Tongue (tissue), 2 donors: ENCODE measurements around the gene PDGFC. TPM values are rescaled to one million over a fixed set of nuclear protein-coding genes. Genes with fewer than 3 reads are reported as not detected.

Experiments
- DNase-seq: peaks from one replicate; pipeline ENCODE4 v3.0.0-alpha.2; 2015
- total RNA-seq: library from RNA; depleted of rRNA; stranded (reverse); fragments of >200 nt; gene quantifications from one replicate; pipeline ENCODE4 v1.2.3, GENCODE V29; 2014

PDGFC gene
- total RNA-seq, 1 donor from 2014 or later, result 25.8 TPM

- DNase-seq, result peak; percentile 68
These were observed 142.3 kb downstream of the PDGFC start for GRCh38 chr4:156829201-156829873.

GRCh38 chr4:156827519-156827918, 144.1 kb downstream of the PDGFC start:
- DNase-seq, result no peak

GRCh38 chr4:156825074-156825473, 146.5 kb downstream of the PDGFC start:
- no peak for DNase-seq

- no peak for DNase-seq
These were observed 147.0 kb downstream of the PDGFC start for GRCh38 chr4:156824451-156825060.

GRCh38 chr4:156820931-156821330, 150.7 kb downstream of the PDGFC start:
- DNase-seq, result peak; percentile 60

- no peak for DNase-seq
These were observed 155.2 kb downstream of the PDGFC start for GRCh38 chr4:156816360-156816755.

- peak; percentile 38 for DNase-seq
These were observed 155.8 kb downstream of the PDGFC start for GRCh38 chr4:156815717-156816359.

- DNase-seq, result no peak
These were observed 159.6 kb downstream of the PDGFC start for GRCh38 chr4:156811963-156812362.

GRCh38 chr4:156811286-156811685, 160.3 kb downstream of the PDGFC start:
- DNase-seq, result no peak

- peak; percentile 9 for DNase-seq
These were observed 165.9 kb downstream of the PDGFC start for GRCh38 chr4:156805696-156806095.

GRCh38 chr4:156803056-156803455, 168.5 kb downstream of the PDGFC start:
- DNase-seq, result no peak

GRCh38 chr4:156800463-156800862, 171.1 kb downstream of the PDGFC start:
- DNase-seq, result no peak

GRCh38 chr4:156799121-156799589, 172.4 kb downstream of the PDGFC start:
- no peak for DNase-seq

GRCh38 chr4:156798438-156798837, 173.2 kb downstream of the PDGFC start:
- DNase-seq, result no peak

- DNase-seq, result no peak
These were observed 174.4 kb downstream of the PDGFC start for GRCh38 chr4:156797206-156797605.

GRCh38 chr4:156795727-156796126, 175.9 kb downstream of the PDGFC start:
- no peak for DNase-seq

GRCh38 chr4:156794863-156795262, 176.7 kb downstream of the PDGFC start:
- no peak for DNase-seq

- no peak for DNase-seq
These were observed 179.0 kb downstream of the PDGFC start for GRCh38 chr4:156792462-156793085.

- peak; percentile 76 for DNase-seq
These were observed 180.7 kb downstream of the PDGFC start for GRCh38 chr4:156790866-156791265.

- DNase-seq, result no peak
These were observed 182.8 kb downstream of the PDGFC start for GRCh38 chr4:156788782-156789181.

- DNase-seq, result no peak
These were observed 184.9 kb downstream of the PDGFC start for GRCh38 chr4:156786713-156787112.

- no peak for DNase-seq
These were observed 186.6 kb downstream of the PDGFC start for GRCh38 chr4:156784970-156785369.

- DNase-seq, result no peak
These were observed 187.6 kb downstream of the PDGFC start for GRCh38 chr4:156783966-156784365.
